Activated CD8-positive, alpha-beta memory T cell treated with anti-CD3 and anti-CD28 coated beads, Interleukin-2, amount 50 U/mL, for 1 hour (primary cell): ENCODE measurements around the gene CAPRIN2.

ENCODE experiments used
- DNase-seq: peaks from one replicate; pipeline ENCODE4 v3.0.0-alpha.2; 2020; ENCODE audit errors: extremely low read depth

Gene CAPRIN2

DNA sequence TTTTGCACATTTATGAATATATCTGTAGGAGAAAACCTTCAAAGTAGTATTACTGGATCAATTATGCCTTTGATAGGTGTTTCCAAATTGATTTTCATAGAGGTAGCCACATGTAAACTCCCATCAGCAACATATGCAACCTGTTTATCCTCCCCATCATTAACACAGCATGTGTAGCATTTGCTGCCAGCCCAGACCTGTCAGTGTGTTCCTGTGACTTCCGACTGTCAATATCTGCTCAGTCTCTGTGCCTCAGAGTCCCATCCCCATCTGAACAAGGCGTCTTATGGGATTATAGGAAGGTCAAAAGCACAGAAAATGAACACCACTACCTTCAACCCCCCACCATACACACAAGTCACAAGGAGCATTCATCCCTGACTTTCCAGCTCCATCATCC lies 9.5 kb upstream of the CAPRIN2 start:
- no peak for DNase-seq

DNA sequence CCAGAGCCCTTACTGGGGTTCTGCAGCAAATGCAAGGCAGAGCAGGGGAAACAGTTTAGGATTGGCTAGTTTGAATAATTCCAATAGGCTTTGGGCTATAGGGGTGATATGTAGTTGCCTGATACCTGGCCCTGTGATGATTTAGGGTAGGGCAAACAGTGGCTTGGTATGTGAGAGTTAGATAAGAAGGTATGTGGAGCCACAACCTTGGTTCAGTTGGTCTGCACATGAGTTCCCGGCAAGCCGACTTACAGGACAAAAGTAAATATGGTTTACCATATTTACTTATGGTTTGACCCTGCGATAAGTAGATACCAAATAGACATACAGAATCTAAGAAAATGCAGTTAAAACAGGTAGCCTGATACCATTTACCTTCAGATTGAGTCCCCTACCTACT lies 8.3 kb upstream of the CAPRIN2 start:
- no peak for DNase-seq

DNA sequence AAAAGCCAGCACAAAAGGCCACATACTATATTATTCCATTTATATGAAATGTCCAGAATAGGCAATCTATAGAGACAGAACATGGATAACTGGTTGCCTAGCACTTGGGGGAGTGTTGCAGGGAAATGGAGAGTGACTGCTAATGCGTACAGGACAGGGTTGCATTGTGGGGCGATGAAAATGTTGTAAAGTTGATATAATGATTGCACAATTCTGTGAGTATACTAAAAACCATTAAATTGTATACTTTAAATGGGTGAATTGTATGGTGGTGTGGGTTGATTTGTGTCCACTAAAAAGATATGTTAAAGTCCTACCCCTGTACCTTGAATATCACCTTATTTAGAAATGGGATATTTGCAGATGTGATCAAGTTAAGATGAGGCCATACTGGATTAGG lies 7.0 kb upstream of the CAPRIN2 start:
- no peak for DNase-seq

- DNase-seq = no peak
Measured at GRCh38 chr12:30757316-30757715, 2.6 kb upstream of the CAPRIN2 start.

- no peak for DNase-seq
Measured at GRCh38 chr12:30756074-30756473, 1.3 kb upstream of the CAPRIN2 start.

DNA sequence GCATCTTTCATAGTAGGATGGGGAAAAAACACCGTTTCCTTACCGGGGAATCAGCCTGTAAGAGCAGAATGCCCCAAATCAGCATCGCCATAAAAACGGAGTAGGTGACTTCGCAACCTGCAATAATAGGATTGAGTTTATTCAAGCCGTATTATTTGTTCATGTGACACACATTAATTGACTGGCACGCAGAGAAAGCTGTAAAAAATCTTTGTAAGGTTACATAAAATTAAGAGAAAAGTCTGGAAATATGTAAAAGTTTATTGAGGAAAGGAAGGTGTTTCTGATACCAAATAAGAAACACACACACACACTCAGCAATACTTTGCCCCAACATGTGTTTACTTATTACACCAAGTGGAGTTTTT lies 628 bp upstream of the CAPRIN2 start:
- DNase-seq = no peak

GRCh38 chr12:30754383-30754749 lies 385 bp downstream of the CAPRIN2 start:
- no peak for DNase-seq

DNA sequence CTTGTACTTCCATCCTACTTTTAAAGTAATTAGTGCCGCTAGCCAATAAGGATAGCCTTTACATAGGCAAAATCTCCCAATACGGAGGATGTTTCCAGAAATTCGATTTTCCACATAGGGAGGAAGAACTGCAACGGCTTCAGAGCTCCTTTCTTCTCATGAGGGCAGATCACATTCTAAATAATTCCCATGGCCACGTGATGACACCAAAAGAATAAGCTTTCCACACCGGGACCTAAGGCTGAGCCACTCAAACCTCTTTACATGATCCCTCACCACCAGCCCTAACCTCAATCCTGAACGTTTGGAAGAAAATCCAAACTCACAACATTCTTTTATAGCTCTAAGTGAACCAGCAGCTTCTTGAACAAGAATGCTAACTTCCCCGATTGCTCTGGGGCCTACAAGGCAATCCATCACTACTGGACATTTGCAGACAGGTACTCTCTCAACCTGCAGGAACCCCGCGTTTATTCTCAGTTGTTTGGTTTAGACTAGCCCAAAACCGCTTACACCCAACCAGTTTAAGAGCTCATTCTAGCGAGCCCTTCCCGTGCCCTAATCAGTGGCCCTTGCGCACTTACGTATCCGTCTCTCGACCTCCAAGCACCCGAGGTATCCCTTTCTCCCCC lies 884 bp downstream of the CAPRIN2 start:
- DNase-seq = no peak

- DNase-seq = no peak
Measured at GRCh38 chr12:30753233-30753632, 1.5 kb downstream of the CAPRIN2 start.

DNA sequence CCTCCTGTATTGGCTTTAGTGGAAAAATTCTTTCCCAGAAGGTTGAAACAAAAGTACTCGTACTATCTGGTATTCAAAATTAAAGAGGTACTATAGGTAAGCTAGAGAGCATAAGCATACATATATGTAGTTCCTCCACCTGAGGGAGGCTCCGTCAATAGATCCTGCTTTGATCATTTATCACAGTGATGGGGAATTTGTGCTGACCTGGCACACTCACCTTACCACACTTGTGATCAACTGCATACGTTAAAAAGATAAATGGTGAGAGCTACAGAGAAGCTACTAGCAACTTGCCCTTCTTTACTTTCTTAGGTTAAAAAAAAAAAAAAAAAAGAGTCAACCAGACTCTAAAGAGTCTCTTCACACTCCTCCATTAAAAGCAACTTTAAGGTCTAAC lies 2.5 kb downstream of the CAPRIN2 start:
- no peak for DNase-seq

DNA sequence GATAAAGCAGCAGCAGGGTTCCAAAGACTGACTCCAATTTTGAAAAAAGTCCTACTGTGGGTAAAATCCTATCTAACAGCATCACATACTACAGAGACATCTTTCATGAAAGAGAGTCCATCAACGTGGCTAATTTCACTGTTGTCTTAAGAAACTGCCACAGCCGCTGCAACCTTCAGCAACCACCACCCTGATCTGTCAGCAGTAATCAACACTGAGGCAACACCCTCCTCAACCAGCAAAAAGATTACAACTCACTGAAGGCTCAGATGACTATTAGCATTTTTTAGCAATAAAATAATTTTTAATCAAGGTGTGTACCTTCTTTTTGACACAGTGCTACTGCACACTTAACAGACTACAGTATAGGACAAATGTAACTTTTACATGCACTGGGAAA lies 6.6 kb downstream of the CAPRIN2 start:
- no peak for DNase-seq

DNA sequence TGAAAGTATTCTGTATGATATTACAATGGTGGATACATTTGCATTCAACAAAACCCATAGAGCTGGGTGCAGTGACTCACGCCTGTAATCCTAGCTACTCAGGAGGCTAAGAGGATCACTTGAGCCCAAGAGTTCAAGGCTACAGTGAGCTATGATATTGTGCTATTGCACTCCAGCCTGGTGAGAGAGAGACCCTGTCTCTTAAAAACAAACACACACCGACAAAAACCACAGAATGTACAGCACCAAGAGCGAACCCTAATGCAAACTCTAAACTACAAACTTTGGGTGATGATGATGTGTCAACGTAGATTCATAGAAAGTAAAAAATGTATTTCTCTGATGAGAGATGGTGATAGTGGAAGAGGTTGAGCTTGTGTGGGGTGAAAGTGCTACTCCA lies 8.6 kb downstream of the CAPRIN2 start:
- DNase-seq = no peak

- no peak for DNase-seq
Measured at GRCh38 chr12:30744321-30744720, 10.4 kb downstream of the CAPRIN2 start.

DNA sequence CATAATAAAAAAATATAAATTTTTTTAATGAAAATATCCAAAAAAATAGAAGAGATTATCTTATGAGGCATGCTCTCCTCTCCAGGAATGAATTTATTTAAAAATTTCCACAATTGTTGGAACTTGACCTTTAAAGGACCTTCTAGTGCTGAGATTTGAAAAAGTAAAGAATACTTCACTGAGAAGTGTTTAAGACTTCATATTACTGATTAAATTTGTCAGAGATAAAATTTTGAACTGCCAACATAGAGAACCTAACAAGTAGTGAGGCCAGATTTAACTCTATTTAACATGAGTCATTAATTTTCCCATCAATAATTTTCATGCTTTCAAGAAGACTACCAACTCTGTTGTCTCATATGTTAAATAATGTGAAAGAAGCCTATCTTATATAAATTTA lies 14.5 kb downstream of the CAPRIN2 start:
- no peak for DNase-seq

- no peak for DNase-seq
Measured at GRCh38 chr12:30739020-30739419, 15.7 kb downstream of the CAPRIN2 start.

DNA sequence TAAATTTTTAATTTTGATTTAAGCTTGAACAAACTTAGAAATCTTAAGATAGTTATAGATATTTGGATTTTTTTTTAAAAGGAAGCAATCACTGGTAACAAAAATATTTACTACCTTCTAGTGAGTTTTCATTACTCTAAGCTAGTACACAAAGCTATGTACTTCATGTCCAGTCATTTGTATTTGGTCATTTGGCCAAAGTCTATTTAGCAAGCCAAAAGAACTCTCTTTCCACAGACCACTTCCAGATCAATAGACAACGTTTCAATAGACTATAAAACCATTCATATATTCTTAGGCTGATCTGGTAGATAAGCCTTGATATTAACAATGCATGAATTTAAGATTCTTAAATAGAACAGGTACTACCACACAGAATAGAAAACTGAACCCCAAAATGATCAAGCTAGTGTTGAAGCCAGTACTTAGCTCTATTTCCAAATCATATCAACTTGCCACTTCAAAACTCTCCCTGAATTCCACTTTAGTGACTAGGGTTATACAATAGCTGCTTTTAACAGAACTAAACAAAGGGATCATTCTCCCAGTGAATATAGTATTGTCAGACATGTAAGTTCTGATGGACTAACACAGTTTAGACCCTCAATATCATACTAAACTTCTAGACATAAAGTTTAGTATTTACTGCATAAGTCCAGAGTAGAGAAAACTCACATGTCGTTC lies 21.7 kb downstream of the CAPRIN2 start:
- DNase-seq = no peak

GRCh38 chr12:30730011-30730410 lies 24.7 kb downstream of the CAPRIN2 start:
- DNase-seq = no peak

DNA sequence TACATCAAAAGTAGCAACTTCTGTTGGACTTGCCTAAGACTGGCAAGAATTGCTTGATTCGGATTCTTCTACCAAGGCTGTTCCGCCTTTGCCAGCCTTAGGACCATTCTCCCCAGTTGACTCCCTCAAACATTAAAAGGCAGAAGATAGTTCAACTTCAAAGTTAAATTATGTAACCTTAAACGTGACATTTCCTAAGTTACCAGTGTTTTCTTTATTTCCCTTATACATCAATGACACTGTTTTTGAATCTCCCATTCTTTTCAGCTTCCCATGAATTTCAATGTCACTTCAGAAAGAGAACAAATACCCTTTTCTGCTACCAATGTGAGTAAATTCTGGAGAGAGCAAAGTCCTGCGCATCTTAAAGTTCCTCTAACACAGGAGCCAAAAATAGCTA lies 25.2 kb downstream of the CAPRIN2 start:
- no peak for DNase-seq

GRCh38 chr12:30726647-30727046 lies 28.1 kb downstream of the CAPRIN2 start:
- no peak for DNase-seq

- no peak for DNase-seq
Measured at GRCh38 chr12:30725739-30726138, 29.0 kb downstream of the CAPRIN2 start.

GRCh38 chr12:30719060-30719459 lies 35.7 kb downstream of the CAPRIN2 start:
- no peak for DNase-seq

- no peak for DNase-seq
Measured at GRCh38 chr12:30707613-30708342, 47.0 kb downstream of the CAPRIN2 start.

DNA sequence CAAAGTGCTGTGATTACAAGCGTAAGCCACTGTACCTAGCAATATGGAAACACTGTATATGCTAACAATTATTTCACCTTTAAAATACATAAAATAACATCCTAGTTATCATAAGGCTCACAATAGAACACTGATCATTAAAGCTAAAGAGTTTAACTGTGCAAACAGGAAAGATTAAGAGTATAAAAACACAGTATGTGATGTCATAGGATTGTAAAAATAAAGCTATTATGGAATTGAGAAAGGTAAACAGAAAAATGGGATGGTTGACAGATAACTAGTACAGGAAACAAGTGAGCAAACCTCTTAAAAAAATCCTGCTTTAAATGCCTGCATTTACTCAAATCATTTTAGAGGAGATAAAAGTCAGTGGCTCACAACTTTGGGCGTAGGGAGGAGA lies 48.3 kb downstream of the CAPRIN2 start:
- no peak for DNase-seq
